Endodermal cell (in vitro differentiated cells): ENCODE results near the gene MTUS2. TPM values are rescaled to one million over a fixed set of nuclear protein-coding genes. Genes with fewer than 3 reads are reported as not detected.

Source experiments
- DNase-seq: peaks from one replicate; pipeline ENCODE4 v3.0.0-alpha.2; 2017
- H3K27ac ChIP-seq: 2 replicates; pipeline ENCODE4 v1.5.1; 2013; ENCODE audit warnings: mild to moderate bottlenecking, low read depth, low read length, moderate library complexity
- H3K27me3 ChIP-seq: 2 replicates; pipeline ENCODE4 v1.6.1; 2013; ENCODE audit warnings: mild to moderate bottlenecking, low read length, moderate library complexity; ENCODE audit not compliant: insufficient read depth, control insufficient read depth, poor library complexity, severe bottlenecking
- H3K36me3 ChIP-seq: 2 replicates; pipeline ENCODE4 v1.7.0; 2013; ENCODE audit warnings: mild to moderate bottlenecking, low read length, moderate library complexity; ENCODE audit not compliant: control insufficient read depth, insufficient read depth
- H3K4me1 ChIP-seq: one replicate; pipeline ENCODE4 v1.7.0; 2013; ENCODE audit warnings: low read length; ENCODE audit not compliant: control insufficient read depth, insufficient read depth
- H3K4me3 ChIP-seq: 2 replicates; pipeline ENCODE4 v1.5.1; 2013; ENCODE audit warnings: mild to moderate bottlenecking, low read length, moderate library complexity
- H3K9ac ChIP-seq: 2 replicates; pipeline ENCODE4 v1.6.1; 2013; ENCODE audit warnings: mild to moderate bottlenecking, low read length, moderate library complexity; ENCODE audit not compliant: poor library complexity, severe bottlenecking; ENCODE audit errors: extremely low read depth
- H3K9me3 ChIP-seq: 2 replicates; pipeline ENCODE4 v1.6.1; 2013; ENCODE audit warnings: mild to moderate bottlenecking, low read length, moderate library complexity; ENCODE audit not compliant: control insufficient read depth
- H3K27ac Mint-ChIP-seq: 2 replicates; pipeline ENCODE4 v1.8.0; 2020; ENCODE audit warnings: mixed read lengths
- H3K27me3 Mint-ChIP-seq: 2 replicates; pipeline ENCODE4 v1.8.0; 2021; ENCODE audit warnings: mild to moderate bottlenecking, mixed read lengths; ENCODE audit not compliant: insufficient read depth
- H3K36me3 Mint-ChIP-seq: 2 replicates; pipeline ENCODE4 v1.8.0; 2020; ENCODE audit warnings: low read depth, mixed read lengths
- H3K4me1 Mint-ChIP-seq: 2 replicates; pipeline ENCODE4 v1.8.0; 2020; ENCODE audit warnings: mixed read lengths
- H3K4me3 Mint-ChIP-seq: 2 replicates; pipeline ENCODE4 v1.8.0; 2020; ENCODE audit warnings: mild to moderate bottlenecking, moderate library complexity, mixed read lengths
- H3K9me3 Mint-ChIP-seq: 2 replicates; pipeline ENCODE4 v1.8.0; 2020; ENCODE audit warnings: mild to moderate bottlenecking, mixed read lengths
- WGBS, 2 experiments: methylation state at CpG; one replicate each; pipeline versions ENCODE4 v1.1.5 to v1.1.7; 2013; ENCODE audit warnings: missing lambda C conversion rate in 2 of 2, mixed read lengths in 1 of 2; ENCODE audit not compliant: insufficient coverage in 1 of 2, insufficient read length in 1 of 2; 5-methylcytosine and 5-hydroxymethylcytosine counted together
- total RNA-seq, 2 donors: library from RNA; stranded (reverse); fragmentation: NEBNext Ultra II Directional in 1 of 2; extraction: Animal tissue kit (Norgen Biotek cat#: 25700) in 1 of 2; gene quantifications; 2 replicates in 1 of 2; 3 replicates in 1 of 2; pipeline ENCODE4 v1.2.1, GENCODE V29; 2021
- TF ChIP-seq, protein P1 (sequence below): fragments of 200-600 bp; sonication (generic); conservative IDR thresholded peaks from 2 replicates; pipeline ENCODE4 v1.5.0; 2021; ENCODE audit warnings: antibody characterized with exemption, mild to moderate bottlenecking

Gene MTUS2
- total RNA-seq, 2 donors from 2014 or later: 1.2 to 1.3 TPM

DNA sequence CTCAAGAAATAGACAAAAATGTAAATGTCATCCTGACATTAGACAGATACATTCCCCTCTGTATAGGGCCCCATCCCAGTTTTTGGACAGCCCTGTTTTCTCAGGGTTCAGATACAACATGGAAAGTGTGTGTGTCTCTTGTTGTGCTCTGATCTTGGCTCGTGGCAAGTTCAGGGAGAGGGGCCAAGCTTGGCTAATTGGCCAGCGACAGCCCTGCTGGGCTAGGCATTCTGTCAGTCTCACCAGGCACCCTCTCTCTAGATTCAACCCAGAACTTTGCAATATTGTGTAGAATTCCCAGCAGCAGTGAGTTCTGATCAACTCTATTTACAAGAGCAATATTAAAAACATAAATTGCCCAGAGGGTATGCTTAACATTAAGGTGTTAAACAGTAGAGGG is 30.1 kb downstream of the MTUS2 start:
- no peaks in the 10 kb centered on the region for H3K9me3 Mint-ChIP-seq
- no peak for DNase-seq
- H3K27me3 Mint-ChIP-seq: peaks cover 5% of the 10 kb centered on the region
- H3K36me3 ChIP-seq: no peaks in the 10 kb centered on the region
- H3K4me3 ChIP-seq: no peak overlapping the region
- WGBS, 2 experiments: 63 to 82% methylated on average over 1 to 2 of the region's 2 CpGs
- H3K27ac Mint-ChIP-seq: no peak overlapping the region
- H3K4me1 ChIP-seq: no peaks in the 10 kb centered on the region
- H3K4me1 Mint-ChIP-seq: no peaks in the 10 kb centered on the region
- H3K9me3 ChIP-seq: no peaks in the 10 kb centered on the region
- no peak overlapping the region for H3K27ac ChIP-seq
- no peaks in the 10 kb centered on the region for H3K36me3 Mint-ChIP-seq
- H3K9ac ChIP-seq: no peak overlapping the region
- TF ChIP-seq, protein P1, sequence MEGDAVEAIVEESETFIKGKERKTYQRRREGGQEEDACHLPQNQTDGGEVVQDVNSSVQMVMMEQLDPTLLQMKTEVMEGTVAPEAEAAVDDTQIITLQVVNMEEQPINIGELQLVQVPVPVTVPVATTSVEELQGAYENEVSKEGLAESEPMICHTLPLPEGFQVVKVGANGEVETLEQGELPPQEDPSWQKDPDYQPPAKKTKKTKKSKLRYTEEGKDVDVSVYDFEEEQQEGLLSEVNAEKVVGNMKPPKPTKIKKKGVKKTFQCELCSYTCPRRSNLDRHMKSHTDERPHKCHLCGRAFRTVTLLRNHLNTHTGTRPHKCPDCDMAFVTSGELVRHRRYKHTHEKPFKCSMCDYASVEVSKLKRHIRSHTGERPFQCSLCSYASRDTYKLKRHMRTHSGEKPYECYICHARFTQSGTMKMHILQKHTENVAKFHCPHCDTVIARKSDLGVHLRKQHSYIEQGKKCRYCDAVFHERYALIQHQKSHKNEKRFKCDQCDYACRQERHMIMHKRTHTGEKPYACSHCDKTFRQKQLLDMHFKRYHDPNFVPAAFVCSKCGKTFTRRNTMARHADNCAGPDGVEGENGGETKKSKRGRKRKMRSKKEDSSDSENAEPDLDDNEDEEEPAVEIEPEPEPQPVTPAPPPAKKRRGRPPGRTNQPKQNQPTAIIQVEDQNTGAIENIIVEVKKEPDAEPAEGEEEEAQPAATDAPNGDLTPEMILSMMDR: no peak
- H3K4me3 Mint-ChIP-seq: no peak overlapping the region
- H3K27me3 ChIP-seq: no peaks in the 10 kb centered on the region

DNA sequence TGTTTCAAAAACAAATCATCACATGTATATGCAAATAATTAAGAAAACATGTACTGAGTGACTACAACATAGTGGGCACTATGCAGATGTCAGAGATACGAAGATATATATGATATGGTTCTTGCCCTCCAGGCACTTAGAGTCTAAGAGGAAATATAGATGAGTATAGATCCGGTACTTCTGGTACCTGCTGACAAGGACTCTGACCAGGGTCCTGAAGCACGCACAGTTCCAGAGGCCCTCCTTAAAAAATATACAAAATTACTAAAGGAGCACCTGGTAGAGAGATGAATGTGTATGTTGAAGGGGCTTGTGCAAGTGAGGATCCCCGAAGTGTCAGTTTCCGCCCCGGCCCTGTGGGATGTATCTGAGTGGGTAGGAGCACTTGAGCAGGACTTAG is 31.3 kb downstream of the MTUS2 start:
- Mint-ChIP-seq H3K9me3 (no peaks in the 10 kb centered on the region), H3K27me3 (peaks cover 5% of the 10 kb centered on the region), H3K4me1 (no peaks in the 10 kb centered on the region), H3K27ac (no peak overlapping the region), H3K4me3 (no peak overlapping the region), H3K36me3 (no peaks in the 10 kb centered on the region)
- Histone ChIP-seq H3K36me3 (no peaks in the 10 kb centered on the region), H3K27ac (no peak overlapping the region), H3K9ac (no peak overlapping the region), H3K9me3 (no peaks in the 10 kb centered on the region), H3K4me3 (no peak overlapping the region), H3K4me1 (no peaks in the 10 kb centered on the region), H3K27me3 (no peaks in the 10 kb centered on the region)
- WGBS, 2 experiments: 60 to 86% methylated on average over 1 to 6 of the region's 6 CpGs
- DNase-seq: no peak
- TF ChIP-seq, protein P1: no peak

GRCh38 chr13:28854657-28855056 is 34.5 kb downstream of the MTUS2 start:
- TF ChIP-seq, protein P1: no peak
- no peak overlapping the region for H3K9ac ChIP-seq

More at GRCh38 chr13:28854657-28855056, 34.5 kb downstream of the MTUS2 start:
- Mint-ChIP-seq H3K9me3 (no peaks in the 10 kb centered on the region), H3K4me3 (no peak overlapping the region), H3K27me3 (peaks cover 6% of the 10 kb centered on the region), H3K4me1 (no peaks in the 10 kb centered on the region), H3K36me3 (no peaks in the 10 kb centered on the region), H3K27ac (no peak overlapping the region)
- Histone ChIP-seq H3K9me3 (peaks cover 6% of the 10 kb centered on the region), H3K27ac (no peak overlapping the region), H3K27me3 (no peaks in the 10 kb centered on the region), H3K4me1 (no peaks in the 10 kb centered on the region), H3K4me3 (no peak overlapping the region), H3K36me3 (no peaks in the 10 kb centered on the region)
- 75 to 89% methylated on average over 1 to 4 of the region's 4 CpGs for WGBS, 2 experiments
- DNase-seq: peak; percentile 63
